GM12864 (cell line): Measurements from ENCODE around the gene LRTM1.

Source experiments
- DNase-seq: peaks from one replicate; pipeline ENCODE4 v3.0.0-alpha.2; 2011; ENCODE audit warnings: low read depth
- H3K4me3 ChIP-seq: 2 replicates; pipeline ENCODE4 v1.5.1; 2011; ENCODE audit warnings: mild to moderate bottlenecking, low read depth, low read length, control low read depth
- TF ChIP-seq, protein P1 (sequence below): IDR thresholded peaks from 2 replicates; pipeline ENCODE4 v1.5.1; 2011; ENCODE audit warnings: low read depth, mild to moderate bottlenecking, moderate library complexity, low read length, control low read depth, inconsistent platforms; ENCODE audit errors: missing control alignments

Gene LRTM1

GRCh38 chr3:54928046-54928770 lies at the start of gene LRTM1:
Gene LRTM1, minus strand, starts transcription at chr3:54928059. Its CDS starts 148 bp downstream, at chr3:54927911.
- no peak within 1 kb of the TSS for H3K4me3 ChIP-seq
- no peak for DNase-seq
- TF ChIP-seq, protein P1, sequence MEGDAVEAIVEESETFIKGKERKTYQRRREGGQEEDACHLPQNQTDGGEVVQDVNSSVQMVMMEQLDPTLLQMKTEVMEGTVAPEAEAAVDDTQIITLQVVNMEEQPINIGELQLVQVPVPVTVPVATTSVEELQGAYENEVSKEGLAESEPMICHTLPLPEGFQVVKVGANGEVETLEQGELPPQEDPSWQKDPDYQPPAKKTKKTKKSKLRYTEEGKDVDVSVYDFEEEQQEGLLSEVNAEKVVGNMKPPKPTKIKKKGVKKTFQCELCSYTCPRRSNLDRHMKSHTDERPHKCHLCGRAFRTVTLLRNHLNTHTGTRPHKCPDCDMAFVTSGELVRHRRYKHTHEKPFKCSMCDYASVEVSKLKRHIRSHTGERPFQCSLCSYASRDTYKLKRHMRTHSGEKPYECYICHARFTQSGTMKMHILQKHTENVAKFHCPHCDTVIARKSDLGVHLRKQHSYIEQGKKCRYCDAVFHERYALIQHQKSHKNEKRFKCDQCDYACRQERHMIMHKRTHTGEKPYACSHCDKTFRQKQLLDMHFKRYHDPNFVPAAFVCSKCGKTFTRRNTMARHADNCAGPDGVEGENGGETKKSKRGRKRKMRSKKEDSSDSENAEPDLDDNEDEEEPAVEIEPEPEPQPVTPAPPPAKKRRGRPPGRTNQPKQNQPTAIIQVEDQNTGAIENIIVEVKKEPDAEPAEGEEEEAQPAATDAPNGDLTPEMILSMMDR, result no peak

DNA sequence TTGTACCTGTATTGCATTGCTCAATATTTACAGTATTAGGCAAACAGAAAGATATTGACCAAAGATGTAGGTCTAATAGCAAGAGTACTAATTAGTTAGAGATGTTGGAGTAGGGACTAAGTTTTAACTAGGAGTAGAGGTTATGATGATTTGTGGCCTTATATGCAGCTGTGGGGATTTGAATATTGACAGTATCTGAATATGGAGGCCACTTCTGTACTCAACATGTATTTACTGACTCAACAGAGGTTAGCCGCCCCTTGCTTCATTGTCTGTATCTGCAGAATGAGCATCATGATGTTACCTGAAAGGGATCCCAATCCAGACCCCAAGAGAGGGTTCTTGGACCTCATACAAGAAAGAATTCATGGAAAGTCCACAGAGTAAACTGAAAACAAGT lies 49.6 kb upstream of the LRTM1 start:
- H3K4me3 ChIP-seq, result no peak overlapping the region
- TF ChIP-seq, protein P1, result no peak
- DNase-seq, result no peak

GRCh38 chr3:54970895-54971294 lies 43.0 kb upstream of the LRTM1 start:
- TF ChIP-seq, protein P1, result no peak
- DNase-seq, result no peak
- H3K4me3 ChIP-seq, result no peak overlapping the region

- TF ChIP-seq, protein P1, result no peak
- H3K4me3 ChIP-seq, result no peak overlapping the region
- DNase-seq, result no peak
Observed at GRCh38 chr3:54969652-54970051, 41.8 kb upstream of the LRTM1 start.

DNA sequence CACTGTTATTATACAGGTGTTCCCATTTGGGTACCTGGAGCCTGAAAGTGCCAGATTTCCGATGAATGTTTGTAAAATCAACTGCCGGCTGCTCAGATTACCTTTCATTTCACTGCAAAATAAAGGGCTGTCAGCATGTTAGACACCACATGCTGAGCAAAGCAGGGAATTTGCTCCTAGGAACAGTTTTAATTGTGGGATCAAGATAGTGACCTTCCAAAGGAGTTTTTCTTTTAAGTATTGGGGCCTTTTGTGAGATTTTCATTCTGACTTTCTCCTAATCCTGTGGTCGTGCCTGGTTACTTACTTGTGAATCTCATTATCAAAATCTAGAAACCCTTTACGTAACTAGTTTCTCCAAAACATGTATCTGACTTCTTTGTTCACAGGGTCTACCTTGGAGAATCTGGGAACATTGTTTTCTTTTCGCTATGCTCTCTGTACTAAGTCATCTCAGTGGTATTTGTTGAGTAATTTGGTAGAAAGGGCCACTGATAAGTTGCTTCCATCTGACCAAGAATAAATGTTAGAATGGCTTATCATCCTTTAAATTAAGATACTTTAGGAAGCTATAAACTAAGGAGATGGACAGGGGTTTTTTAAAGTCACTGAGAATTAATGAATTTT lies 40.8 kb upstream of the LRTM1 start:
- TF ChIP-seq, protein P1, result no peak
- no peak overlapping the region for H3K4me3 ChIP-seq
- DNase-seq, result no peak

GRCh38 chr3:54967731-54968161 lies 39.9 kb upstream of the LRTM1 start:
- no peak for DNase-seq
- TF ChIP-seq, protein P1, result no peak

More at GRCh38 chr3:54967731-54968161, 39.9 kb upstream of the LRTM1 start:
- no peak overlapping the region for H3K4me3 ChIP-seq
